Stimulated activated CD8-positive, alpha-beta memory T cell treated with anti-CD3 and anti-CD28 coated beads, Interleukin-12 subunit alpha, Interleukin-12 subunit beta, amount 100 ng/mL, for 1 hour (primary cell): Measurements from ENCODE around the gene ABLIM2.

Experiments used
- DNase-seq: peaks from one replicate; pipeline ENCODE4 v3.0.0-alpha.2; 2020; ENCODE audit warnings: low read depth

The ABLIM2 gene

DNA sequence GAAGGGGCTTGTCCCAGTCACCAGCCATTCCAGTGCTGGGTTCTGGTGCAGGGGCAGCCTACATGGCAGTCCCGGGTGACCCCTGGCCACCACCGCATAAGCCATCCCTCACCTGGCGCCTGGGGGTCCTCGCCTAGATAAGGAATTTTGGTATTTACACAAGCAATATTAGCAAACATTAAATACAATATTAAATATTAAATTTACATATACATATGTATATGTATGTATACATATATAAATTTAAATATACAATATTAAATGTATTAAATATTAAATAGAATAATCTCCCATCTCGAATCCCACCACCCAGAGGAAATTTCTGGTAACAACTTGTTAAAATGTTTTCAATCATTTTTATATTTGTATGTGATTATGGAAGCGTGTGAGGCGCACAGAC, 114.4 kb downstream of the ABLIM2 start:
- DNase-seq, result no peak

DNA sequence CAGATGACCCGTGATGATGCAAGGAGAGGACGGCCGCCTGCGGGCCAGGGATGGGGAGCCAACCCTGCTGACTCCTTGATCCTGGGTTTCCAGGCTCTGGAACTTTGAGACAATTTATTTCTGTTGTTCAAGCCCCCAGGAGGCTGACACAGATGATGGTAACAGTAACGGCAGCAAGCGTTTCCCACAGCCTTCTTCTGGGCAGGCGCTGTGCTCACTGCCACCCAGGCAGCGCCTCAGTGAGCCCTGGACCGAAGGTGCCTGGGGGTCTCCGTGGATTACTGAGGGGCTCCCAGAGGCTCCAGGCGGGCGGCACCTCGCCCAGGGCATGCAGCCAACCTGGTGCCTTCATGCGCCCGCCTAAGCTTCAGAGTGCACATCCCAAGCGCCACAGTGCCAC, 115.0 kb downstream of the ABLIM2 start:
- no peak for DNase-seq

DNA sequence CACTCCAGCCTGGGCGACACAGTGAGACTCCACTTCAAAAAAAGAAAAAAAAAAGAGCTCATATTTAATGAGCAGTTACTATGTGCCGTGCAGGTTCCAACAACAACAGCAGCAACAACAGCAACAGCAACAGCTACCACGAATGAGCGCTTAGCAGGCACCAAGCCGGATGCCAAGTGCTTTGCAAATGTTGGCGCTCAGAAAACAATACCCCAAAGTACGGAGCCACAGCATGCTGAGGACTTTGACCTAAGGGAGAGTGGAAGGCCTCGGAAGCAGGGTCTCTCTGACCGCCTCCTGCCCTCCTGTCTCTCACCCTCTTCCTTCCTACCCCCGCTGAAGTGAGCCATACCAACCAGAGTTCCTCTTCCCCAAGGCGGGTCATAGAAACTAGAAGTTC, 116.7 kb downstream of the ABLIM2 start:
- DNase-seq, result no peak

DNA sequence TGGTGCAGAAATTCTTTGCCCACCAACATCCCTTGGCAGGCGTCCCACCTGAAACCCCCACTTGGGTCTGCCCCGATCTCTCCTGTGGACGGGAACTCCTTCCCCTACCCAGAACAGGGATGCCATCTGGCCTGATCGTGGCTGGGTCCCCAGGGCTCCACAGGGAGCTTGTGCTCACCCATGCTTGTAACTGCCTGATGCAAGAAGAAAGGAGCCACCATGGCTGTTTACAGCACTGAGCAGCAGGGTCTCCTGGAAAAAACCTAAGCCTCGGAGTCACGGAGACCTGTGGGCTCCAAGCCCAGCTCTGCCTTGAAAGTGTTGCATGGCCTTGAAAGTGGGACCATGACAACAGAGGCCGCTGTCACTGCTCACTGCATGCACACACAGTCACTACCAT, 117.4 kb downstream of the ABLIM2 start:
- DNase-seq, result no peak

DNA sequence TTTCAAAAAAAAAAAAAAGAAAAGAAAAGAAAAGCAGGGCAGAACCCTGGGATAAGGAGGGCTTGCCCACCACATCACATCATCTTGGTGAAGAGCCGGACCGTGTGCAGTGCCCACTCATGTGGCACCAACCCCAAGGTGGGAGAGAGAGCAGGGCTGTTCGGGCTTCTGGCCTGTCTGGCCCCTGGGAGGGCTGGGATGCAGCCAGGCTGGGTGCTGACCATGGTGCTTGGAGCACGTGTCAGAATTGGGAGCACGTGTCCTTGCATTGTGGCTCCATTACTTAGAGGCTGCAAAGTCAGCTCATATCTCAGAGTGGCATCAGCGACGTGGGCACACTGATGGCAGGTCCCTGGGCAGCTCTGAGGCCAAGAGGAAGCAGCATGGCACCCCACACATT, 118.0 kb downstream of the ABLIM2 start:
- DNase-seq, result no peak

DNA sequence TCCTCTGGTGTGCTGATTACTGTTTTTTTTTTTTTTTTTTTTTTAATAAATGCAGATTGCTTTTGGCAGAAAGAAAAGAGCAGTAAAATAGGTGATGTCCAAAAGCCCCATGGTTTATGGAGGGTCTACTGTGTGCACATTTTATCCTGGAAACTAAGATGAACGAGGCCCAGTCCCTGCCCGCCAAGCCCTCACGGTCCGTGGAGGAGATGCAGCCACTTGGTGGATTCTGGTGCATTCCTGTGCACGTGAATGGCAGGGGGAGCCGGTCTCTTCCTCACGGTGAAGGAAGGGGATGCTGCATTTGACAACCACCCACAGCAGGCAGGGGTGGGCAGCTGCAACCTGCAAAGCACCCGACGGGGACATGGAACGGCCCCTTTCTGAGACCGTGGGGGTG, 118.8 kb downstream of the ABLIM2 start:
- DNase-seq, result no peak

DNA sequence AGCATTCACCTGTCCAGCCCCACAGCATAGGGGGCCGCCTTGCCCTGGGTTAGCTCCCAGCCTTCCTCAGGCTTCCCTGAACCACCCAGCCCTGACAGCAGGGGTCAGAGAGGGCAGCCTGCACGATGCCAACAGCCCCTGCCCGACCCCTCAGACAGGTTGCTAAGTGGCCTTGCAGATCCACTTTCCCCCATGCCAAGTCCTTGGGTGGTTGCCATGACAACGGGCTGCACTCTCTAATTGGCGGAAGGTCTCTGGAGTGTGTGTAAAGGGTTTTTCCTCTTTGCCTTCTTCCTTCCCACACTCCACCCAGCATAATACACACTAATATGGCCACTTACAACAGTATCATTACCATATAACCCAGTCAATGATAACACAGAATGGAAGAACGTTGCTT, 119.3 kb downstream of the ABLIM2 start:
- no peak for DNase-seq

DNA sequence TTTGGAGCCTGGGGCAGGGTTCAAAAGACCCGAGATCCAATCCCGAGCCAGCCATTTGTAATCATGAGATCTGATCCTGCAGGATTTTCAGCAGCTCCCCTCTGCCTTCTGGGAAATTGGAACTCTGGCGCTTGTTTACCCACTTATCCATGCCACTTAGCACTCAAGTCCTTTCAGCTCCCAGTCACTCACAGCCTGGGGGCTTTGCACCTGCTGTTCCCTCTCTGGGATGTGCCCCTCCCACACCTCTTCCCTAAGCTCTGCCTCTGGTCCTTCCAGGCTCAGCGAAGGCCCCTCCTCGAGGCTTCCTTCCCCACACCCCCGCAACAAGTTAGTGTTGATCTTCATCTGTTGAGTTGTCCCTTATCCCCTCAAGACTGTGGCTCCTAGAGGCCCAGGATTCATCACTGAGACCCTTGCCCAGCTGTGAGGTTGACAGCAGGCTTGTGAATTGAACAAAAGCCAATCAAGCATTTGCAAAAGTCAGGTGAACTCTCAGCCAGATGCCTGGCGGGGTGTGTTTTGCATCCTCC, 119.8 kb downstream of the ABLIM2 start:
- DNase-seq, result no peak

DNA sequence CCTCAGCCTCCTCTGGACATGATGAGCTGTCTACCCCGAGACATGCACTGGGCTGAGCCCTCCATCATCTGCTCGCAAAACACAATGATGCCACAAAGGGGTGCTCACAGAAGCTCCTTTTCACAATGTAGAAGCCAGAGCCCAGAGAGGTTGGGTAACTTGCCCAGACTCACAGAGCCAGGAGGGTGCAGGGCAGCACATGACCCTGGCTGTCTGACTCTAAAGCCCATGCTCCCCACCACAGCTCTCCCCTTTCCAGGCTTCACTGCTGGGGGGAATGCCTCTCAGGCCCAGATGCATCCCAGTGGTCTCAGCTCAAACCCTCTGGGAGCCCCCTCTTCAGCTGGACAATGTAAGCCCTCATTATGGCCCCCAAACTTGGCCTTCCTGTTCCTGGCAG, 120.5 kb downstream of the ABLIM2 start:
- DNase-seq, result no peak

DNA sequence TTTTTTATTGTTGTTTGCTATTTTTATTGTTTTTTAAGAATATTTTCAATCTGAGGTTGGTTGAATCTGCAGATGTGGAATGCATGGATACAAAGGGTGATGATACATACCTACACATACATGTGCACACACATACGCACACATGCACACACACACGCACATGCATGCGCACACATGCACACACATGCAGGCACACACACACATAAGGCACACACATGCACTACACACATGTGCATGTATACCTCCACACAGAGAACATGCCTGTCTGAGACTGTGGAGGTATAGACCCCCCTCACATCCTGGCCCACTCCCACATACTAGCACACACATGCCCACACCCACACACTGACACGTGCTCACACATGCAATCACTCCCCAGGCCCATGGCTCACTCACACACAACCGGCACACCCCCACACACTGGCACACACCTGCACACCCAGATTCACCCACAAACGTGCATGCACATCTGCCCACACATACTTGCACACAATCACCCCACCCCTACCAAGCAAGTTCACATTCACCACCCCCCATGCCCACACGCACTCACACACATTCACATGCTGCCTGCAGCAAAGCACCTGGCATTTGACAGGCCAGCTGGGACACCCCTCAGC, 121.4 kb downstream of the ABLIM2 start:
- DNase-seq, result no peak

DNA sequence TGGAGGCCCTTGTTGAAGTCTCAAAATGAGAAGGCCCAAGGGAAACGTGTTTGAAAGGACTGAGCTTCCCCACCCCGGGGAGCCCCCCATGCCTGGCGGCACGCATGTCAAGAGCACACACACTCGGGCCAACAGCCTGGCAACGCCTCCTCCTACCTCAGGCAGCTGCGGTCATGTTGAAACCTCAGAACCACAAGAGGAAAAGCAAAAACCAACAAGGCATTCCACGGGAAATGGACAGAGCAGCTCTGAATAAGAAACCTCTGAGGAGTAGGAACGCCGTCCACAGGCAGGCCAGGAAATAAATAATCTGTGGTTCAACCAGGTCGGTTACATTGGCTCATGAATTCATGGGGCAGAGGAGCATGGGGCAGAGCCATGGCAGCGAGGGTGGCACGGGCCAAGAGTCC, 123.2 kb downstream of the ABLIM2 start:
- no peak for DNase-seq

DNA sequence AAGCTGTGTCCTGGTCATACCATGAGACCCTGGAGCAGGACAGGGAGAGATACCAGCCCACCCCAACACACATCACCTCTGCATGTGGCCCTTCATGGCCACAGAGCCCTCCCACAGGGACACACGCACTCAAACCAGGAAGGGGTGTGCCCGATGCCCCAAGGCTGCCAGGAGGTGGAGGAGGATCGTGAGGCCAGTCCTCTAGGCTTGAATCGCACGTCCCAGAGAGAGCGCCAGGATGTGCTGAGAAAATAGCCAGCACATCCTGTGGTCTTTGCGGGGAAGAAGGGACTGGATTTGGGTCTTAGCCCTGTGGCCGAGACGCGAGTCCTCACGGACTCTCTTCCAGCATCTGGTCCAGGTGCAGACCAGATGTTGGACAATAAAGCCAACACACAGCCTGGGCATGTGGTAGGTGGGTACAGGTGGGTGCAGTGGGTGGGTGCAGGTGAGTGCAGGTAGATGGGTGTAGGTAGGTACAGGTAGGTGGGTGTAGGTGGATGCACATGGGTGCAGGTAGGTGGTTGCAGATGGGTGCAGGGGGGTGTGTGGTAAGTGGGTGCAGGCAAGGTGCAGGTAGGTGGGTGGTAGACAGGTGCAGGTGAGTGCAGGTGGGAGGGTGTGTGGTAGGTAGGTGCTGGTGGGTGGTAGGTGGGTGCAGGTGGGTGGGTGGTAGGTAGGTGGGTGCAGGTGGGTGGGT, 124.6 kb downstream of the ABLIM2 start:
- no peak for DNase-seq

DNA sequence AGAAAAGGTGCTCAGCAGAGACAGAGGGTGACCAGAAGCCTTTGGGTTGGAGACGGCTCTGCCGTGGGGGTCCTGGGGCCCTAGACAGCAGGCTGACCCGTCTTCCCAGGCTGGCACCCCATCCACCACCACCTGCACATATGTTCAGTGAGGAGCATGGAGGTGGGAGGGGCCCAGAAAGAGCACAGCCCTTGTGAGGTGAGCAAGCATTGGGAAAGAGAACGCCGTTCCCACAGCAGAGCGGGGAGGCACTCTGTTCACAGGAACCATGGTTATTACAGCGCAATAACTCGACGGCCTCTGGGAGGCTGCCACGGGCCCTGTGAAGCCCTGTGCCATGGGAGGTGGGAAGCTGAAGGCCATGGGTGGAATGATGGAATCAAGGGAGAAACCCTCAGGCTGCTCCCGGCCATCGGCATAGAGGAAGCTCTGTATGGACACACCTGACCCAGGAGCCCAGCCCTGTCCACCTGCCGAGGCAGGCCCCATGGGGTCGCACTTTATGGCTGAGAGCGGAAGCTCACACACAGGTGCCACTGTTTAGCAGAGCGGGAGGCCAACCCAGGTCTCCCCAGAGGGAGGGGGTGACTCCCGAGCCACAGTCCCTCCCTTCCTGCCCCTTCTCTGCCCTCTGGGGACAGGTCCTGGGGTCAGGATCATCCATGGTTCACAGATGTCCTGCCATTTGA, 125.4 kb downstream of the ABLIM2 start:
- no peak for DNase-seq

DNA sequence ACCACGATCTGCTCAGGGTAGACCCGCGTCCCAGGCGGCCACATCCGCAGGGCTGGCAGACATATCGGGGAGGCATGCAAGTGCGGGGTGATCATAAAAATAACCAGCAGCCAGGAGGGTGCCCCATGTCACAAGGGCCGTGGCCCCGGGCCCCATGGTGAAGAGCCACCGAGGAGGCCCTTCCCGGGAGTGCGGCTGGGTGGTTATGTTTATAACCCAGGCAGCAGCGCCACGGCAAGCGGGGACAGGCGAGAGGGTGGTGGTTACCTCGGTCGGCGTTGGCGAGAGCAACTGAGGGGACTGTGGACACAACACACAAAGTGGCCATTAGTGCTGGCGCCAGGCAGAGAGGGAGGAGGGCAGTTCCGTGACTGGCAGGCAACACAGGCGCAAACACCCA, 126.2 kb downstream of the ABLIM2 start:
- DNase-seq, result no peak

DNA sequence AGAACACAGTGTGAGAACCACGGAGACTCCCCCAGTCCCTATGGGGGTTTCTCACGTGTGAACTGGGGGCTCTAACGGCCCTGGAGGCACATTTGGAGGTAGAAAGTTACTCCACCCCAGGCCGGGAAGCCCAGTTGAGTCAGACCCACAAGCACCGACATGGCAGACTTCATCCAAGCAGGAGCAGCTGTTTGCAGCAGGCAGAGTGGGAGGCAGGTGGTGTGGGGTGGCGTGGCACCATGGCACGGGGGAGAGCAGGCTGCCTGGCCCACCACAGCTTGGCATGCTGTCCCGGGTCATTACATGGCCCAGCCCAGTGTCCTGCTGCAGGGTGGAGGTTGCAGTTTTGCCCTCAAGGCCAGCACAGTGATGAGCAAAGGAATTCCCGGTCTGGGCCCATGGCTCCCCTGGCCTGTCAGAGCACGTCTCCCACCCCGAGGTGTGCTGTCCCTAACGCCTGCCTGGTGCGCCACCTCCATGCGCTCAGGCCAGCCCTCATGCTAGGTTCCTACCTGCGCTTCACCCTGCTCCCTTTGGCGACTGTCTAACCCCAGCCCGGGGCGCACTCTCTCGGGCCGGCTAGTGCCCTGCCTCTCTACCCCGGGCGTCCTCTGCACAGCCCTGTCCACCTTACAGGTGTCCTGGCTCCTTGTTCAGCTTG, 128.4 kb downstream of the ABLIM2 start:
- DNase-seq, result no peak

DNA sequence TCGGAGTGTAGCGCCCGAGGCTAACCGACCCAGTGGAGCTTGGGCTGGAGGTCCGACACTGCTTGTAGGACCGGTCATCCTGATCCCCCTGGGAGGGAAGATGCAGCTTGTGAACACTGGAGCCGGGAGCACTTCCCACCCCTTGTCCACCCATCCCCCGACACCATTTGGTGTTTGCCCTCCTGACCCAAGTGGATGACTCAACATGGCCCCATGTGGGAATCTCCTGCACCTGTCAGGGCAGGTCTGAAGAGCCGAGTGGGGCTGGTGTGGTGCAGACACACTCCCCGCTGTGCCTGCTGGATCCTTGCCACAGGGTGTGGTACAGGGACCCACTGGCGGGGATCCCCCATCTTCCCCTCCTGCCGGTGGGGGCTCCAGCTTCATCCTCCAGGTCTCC, 128.9 kb downstream of the ABLIM2 start:
- no peak for DNase-seq

DNA sequence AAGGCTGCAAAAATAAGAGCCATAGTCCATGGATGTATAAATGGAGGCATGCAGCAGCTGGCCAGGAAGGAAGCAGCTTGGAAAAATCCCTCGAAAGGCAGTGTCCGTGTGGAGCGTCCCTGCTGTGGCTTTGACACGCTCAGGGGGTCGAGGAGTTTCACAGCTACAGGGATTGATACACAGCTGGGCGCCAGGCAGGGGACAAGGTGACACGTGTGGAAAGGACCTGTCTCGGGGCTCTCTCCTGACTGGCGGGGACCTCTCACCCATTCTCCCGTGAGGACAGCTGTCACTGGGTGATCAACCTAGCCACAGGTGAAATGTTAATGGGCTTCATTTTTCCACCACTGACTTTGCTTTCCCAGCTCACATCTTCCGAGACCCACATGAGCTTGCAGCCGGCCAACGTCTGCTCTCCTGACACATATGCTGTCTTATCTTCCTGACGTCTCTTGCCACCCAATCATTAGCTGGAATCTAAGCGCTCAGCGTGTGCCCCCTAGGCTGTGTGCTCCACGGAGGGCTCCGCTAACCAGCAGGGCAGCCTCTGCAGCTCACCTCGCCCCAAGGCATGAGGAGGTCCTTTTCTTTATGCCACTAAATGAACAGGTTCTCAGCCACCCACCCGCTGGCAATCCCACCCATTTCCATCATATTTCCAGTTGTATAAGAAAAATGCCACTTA, 129.6 kb downstream of the ABLIM2 start:
- no peak for DNase-seq

DNA sequence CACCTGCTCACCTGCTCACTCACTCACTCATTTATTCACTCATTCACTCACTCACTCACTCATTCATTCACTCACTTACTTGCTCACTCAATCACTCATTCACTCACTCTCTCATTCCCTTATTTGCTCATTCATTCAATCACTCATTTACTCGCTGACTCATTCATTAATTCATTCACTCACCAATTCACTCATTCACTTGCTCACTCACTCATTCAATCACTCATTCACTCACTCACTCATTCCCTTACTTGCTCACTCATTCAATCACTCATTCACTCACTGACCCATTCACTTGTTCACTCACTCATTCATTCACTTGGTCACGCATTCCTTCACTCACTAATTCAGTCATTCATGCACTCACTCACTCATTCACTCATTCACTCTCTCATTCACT, 130.2 kb downstream of the ABLIM2 start:
- DNase-seq, result no peak

DNA sequence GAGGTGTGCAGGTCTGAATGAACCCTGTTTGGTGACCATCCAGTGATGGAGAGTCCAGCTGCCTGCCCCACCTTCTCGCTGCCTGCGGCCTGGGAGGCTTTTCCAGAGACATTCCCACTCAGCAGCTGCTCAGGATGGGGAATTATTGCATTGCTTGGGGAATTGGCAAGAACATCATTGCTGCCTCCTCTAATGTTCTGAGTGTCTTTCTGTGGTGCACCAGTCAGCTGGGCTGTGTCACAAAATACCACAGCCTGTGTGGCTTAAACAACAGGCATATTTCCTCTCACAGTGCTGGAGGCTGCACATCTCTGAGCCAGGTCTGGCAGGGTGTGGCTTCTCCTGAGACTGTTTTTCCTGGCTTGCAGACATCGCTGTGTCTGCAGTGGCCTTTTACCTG, 132.2 kb downstream of the ABLIM2 start:
- DNase-seq, result no peak

DNA sequence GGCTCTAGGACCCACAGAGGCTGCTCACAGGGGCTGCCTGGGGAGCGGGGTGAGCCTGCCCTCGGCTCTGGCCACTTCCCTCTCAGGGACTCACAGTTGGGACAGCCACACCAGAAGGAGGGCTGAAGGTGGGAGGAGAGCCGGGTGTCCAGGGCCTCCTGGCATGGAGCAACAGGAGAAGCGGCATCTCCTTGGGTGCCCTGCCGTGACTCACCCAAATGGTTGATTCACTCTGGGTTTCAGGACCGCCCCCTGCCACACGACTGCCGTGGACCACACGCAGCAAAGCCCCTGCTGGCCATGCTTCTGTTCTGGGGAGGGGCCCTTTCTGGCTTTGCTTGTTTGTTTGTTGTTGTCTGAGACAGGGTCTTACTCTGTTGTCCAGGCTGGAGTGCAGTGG, 132.9 kb downstream of the ABLIM2 start:
- DNase-seq, result no peak

DNA sequence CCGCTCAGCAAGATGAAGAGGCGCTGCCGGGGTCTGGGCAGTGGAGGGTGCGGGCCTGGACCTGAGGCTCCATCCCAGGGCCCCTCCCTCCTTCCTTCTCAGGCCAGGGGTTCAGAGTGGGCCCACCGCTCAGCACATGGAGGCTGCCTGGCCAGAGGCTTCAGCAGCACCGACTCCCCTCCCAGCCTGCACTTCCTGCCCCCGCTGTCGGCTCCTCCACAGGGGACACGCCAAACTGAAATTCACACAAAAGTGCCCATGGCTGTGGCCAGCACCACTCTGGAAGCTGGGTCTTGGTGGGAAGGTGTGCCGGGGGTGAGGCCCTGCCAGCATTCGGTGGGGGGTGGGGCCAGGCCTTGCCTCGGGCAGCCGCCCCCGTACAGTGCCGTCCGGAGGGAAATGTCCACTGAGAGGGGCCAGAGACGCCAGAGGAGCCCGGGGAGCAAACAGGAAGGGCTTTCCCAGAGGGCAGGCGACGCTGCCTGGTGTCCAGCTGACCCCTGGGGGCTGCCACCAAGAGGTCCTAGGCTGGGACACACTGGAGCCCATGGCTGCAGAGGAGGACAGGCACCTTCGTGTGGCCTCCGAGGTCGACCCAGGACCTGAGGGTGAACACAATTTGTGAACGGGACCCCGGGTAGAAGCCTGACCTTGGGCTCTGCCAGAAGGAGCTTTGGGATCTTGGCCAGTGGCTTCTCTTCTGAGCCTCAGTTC, 134.4 kb downstream of the ABLIM2 start:
- DNase-seq, result no peak

DNA sequence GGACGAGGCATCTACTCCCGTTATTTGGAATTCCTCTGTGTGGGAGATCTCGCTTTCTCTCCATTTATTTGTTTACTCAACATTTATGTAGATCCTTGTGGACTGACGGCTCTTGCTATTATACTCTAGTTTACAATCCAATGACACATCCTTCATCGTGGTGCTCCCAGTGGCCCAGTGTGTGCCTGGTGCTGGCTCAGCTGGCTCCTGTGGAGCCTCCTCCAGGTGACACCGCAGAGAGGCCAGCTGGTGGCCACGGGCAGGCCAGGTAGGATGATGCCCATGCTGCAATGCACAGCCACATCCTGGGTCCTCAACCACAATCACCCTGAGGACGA, 134.9 kb downstream of the ABLIM2 start:
- DNase-seq, result no peak
